PC-3 (cell line): ENCODE measurements around the gene KCTD16. TPM values are rescaled to one million over a fixed set of nuclear protein-coding genes. Genes with fewer than 3 reads are reported as not detected.

Experiments used
- ATAC-seq: fragments of 200-7000 bp; cut with Tn5 transposase; 2 replicates; pipeline ENCODE4 v1.9.1; 2020; ENCODE audit warnings: mild to moderate bottlenecking, moderate library complexity
- BruUV-seq: library from RNA; stranded (reverse); fragments of 400-500 nt; replicated peaks from 2 replicates; lab custom pipeline; 2021; lab: Mats Ljungman, UMichigan
- CTCF ChIA-PET: fragments of 300-600 bp; sonication (Branson Sonifier 250); formaldehyde crosslinking; loops from one replicate; lab custom pipeline; 2022; ENCODE audit warnings: antibody characterized with exemption; lab: Charles Lee
- POLR2A ChIA-PET: fragments of 300-600 bp; sonication (Branson Sonifier 250); formaldehyde crosslinking; loops from one replicate; lab custom pipeline; 2022; ENCODE audit warnings: antibody characterized with exemption; ENCODE audit not compliant: unreplicated experiment; lab: Charles Lee
- DNase-seq: peaks from one replicate; pipeline ENCODE4 v3.0.0-alpha.2; 2015
- H2AFZ ChIP-seq: fragments of 300-600 bp; sonication (generic); 2 replicates; pipeline ENCODE4 v1.6.0; 2016; ENCODE audit warnings: antibody characterized with exemption, low read length
- H3F3A ChIP-seq: fragments of 300-600 bp; sonication (generic); one replicate; pipeline ENCODE4 v1.6.0; 2017; ENCODE audit warnings: antibody characterized with exemption, low read length, control low read depth, mild to moderate bottlenecking; ENCODE audit not compliant: unreplicated experiment
- H3K27ac ChIP-seq: fragments of 300-600 bp; sonication (generic); 2 replicates; pipeline ENCODE4 v1.5.1; 2016; ENCODE audit warnings: mild to moderate bottlenecking, low read length
- H3K27me3 ChIP-seq: fragments of 300-600 bp; sonication (generic); 2 replicates; pipeline ENCODE4 v1.6.1; 2016; ENCODE audit warnings: low read length, mixed read lengths
- H3K36me3 ChIP-seq: fragments of 300-600 bp; sonication (generic); 2 replicates; pipeline ENCODE4 v1.6.1; 2016; ENCODE audit warnings: low read depth, mixed run types, low read length, mixed read lengths
- H3K4me1 ChIP-seq: fragments of 300-600 bp; sonication (generic); 2 replicates; pipeline ENCODE4 v1.5.1; 2016; ENCODE audit warnings: low read length; ENCODE audit not compliant: insufficient read depth
- H3K4me2 ChIP-seq: fragments of 300-600 bp; sonication (generic); 2 replicates; pipeline ENCODE4 v1.6.0; 2016; ENCODE audit warnings: low read length
- H3K4me3 ChIP-seq: fragments of 300-600 bp; sonication (generic); 2 replicates; pipeline ENCODE4 v1.5.1; 2016; ENCODE audit warnings: mild to moderate bottlenecking, low read length, mixed read lengths
- H3K79me2 ChIP-seq: fragments of 300-600 bp; sonication (generic); 2 replicates; pipeline ENCODE4 v1.6.1; 2017; ENCODE audit warnings: low read length, mixed read lengths
- H3K9ac ChIP-seq: fragments of 300-600 bp; sonication (generic); 2 replicates; pipeline ENCODE4 v1.6.0; 2016; ENCODE audit warnings: mild to moderate bottlenecking, low read length
- H3K9me2 ChIP-seq: fragments of 300-600 bp; sonication (generic); replicated peaks from 2 replicates; pipeline ENCODE4 v1.6.1; 2016; ENCODE audit warnings: mixed run types, low read length, mixed read lengths
- H3K9me3 ChIP-seq: fragments of 300-600 bp; sonication (generic); 2 replicates; pipeline ENCODE4 v1.6.1; 2016; ENCODE audit warnings: low read length, mixed read lengths
- H4K20me1 ChIP-seq: fragments of 300-600 bp; sonication (generic); 2 replicates; pipeline ENCODE4 v1.6.1; 2016; ENCODE audit warnings: low read length, mixed read lengths
- EZH2 ChIP-seq: fragments of 300-600 bp; sonication (generic); IDR thresholded peaks from one replicate; pipeline ENCODE4 v1.6.1; 2017; ENCODE audit warnings: antibody characterized with exemption, mild to moderate bottlenecking, low read length; ENCODE audit not compliant: unreplicated experiment
- EZH2phosphoT487 ChIP-seq: fragments of 300-600 bp; sonication (generic); IDR thresholded peaks from 2 replicates; pipeline ENCODE4 v1.6.1; 2018; ENCODE audit warnings: mild to moderate bottlenecking, antibody characterized with exemption, low read length, borderline replicate concordance
- intact Hi-C: fragments of 100-400 bp; cut with micrococcal nuclease; formaldehyde crosslinking; loops from 2 replicates; pipeline ENCODE4 v1.9.0; 2023
- total RNA-seq: library from RNA; depleted of rRNA; stranded (reverse); fragments of >200 nt; gene quantifications from 2 replicates; pipeline ENCODE4 v1.2.3, GENCODE V29; 2014
- TF ChIP-seq, protein P1 (sequence below): fragments of 300-600 bp; sonication (generic); conservative IDR thresholded peaks from 2 replicates; pipeline ENCODE4 v1.5.1; 2017; ENCODE audit warnings: antibody characterized with exemption, low read depth, mild to moderate bottlenecking, low read length

The KCTD16 gene
- total RNA-seq, 1 experiment from 2014 or later: not detected

DNA sequence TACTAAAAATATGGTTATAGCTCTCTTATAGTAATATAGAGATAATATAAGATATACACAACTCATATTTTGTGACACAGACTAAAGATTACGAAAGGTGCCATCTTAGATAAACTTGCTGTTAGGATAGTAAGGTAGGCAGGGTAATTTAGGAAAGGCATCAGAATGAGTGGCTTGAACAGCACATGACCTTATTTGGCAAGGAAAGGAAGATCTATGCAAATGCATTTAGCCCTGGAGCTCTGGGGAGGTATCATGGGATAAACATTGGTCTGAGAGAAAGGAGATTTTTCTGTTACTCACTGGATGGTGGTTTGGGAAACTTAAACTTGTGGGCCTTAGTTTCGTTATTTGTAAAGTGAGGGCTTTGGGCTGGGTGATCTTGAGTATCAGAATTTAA, 65.8 kb downstream of the KCTD16 start:
- DNase-seq (no peak), ATAC-seq (no peak)
- Histone ChIP-seq H3K9ac (no peak overlapping the region), H3K4me2 (no peak overlapping the region), H3K36me3 (no peaks in the 10 kb centered on the region), H3K27me3 (peaks cover 13% of the 10 kb centered on the region; the same call in 1 of the 2 replicates), H3K4me1 (no peaks in the 10 kb centered on the region), H2AFZ (no peak overlapping the region), H3K9me2 (no peaks in the 10 kb centered on the region), H3K79me2 (no peaks in the 10 kb centered on the region), H3K4me3 (no peak overlapping the region), H3K9me3 (no peaks in the 10 kb centered on the region), H3F3A (no peaks in the 10 kb centered on the region), H3K27ac (no peak overlapping the region), H4K20me1 (no peaks in the 10 kb centered on the region)
- CTCF ChIA-PET: no interaction called here
- no peak for TF ChIP-seq EZH2phosphoT487
- TF ChIP-seq, protein P1, sequence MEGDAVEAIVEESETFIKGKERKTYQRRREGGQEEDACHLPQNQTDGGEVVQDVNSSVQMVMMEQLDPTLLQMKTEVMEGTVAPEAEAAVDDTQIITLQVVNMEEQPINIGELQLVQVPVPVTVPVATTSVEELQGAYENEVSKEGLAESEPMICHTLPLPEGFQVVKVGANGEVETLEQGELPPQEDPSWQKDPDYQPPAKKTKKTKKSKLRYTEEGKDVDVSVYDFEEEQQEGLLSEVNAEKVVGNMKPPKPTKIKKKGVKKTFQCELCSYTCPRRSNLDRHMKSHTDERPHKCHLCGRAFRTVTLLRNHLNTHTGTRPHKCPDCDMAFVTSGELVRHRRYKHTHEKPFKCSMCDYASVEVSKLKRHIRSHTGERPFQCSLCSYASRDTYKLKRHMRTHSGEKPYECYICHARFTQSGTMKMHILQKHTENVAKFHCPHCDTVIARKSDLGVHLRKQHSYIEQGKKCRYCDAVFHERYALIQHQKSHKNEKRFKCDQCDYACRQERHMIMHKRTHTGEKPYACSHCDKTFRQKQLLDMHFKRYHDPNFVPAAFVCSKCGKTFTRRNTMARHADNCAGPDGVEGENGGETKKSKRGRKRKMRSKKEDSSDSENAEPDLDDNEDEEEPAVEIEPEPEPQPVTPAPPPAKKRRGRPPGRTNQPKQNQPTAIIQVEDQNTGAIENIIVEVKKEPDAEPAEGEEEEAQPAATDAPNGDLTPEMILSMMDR: no peak
- no peak for TF ChIP-seq EZH2
- POLR2A ChIA-PET: no interaction called here
- intact Hi-C loops: no loop called here
- BruUV-seq: no TSS peak

DNA sequence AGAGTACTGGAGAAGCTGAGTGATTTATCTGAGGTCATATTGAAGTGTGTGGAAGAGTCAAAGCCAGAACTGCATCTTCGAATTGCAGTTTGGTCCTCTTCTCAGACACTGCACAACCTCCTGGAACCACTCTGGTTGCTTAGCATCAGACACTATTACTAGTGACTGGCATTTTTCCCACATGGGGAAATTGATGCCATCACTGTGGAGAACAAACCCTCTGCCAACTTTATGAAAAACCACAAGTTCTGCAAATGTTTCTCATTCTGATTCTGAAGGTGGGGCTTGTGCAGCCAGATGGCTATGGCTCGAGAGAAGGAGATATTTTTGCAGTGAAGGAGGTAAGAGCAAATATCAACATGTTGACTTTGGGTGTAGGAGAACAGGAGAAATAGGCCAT, 67.2 kb downstream of the KCTD16 start:
- no peaks in the 10 kb centered on the region for H3K4me1 ChIP-seq
- BruUV-seq: no TSS peak
- H3K27me3 ChIP-seq: peaks cover 13% of the 10 kb centered on the region; the same call in 1 of the 2 replicates
- TF ChIP-seq EZH2: no peak
- TF ChIP-seq EZH2phosphoT487: no peak
- TF ChIP-seq, protein P1: no peak
- no peaks in the 10 kb centered on the region for H4K20me1 ChIP-seq
- H3K9me3 ChIP-seq: no peaks in the 10 kb centered on the region
- H3K4me2 ChIP-seq: no peak overlapping the region
- H3K9ac ChIP-seq: no peak overlapping the region
- no peak overlapping the region for H3K27ac ChIP-seq
- ChIA-PET CTCF (no interaction called here), POLR2A (no interaction called here)
- DNase-seq (no peak), ATAC-seq (no peak)
- intact Hi-C loops: no loop called here
- no peak overlapping the region for H3K4me3 ChIP-seq
- H2AFZ ChIP-seq: no peak overlapping the region
- H3K9me2 ChIP-seq: no peaks in the 10 kb centered on the region
- H3F3A ChIP-seq: no peaks in the 10 kb centered on the region
- H3K36me3 ChIP-seq: no peaks in the 10 kb centered on the region
- no peaks in the 10 kb centered on the region for H3K79me2 ChIP-seq

DNA sequence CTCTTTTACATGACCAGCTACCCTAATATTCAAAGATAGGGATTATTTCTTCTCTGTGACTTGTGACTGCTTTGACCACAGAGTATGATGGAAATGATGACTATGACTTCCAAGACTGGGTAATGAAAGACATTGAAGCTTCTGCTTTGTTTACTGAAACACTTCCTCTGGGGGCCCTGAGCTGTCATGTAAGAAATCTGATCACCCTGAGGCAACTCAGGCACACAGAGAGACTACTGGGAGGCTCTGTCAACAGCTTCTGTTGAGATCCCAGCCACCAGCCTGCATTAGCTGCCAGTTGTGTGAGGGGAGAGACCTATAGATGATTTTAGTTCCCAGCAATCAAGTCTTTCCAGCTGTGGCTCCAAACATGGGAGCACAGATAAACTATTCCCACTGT, 76.5 kb downstream of the KCTD16 start:
- TF ChIP-seq EZH2 (no peak), EZH2phosphoT487 (no peak)
- TF ChIP-seq, protein P1: no peak

More for the DNA sequence above, 76.5 kb downstream of the KCTD16 start:
- H3F3A ChIP-seq: no peaks in the 10 kb centered on the region
- H4K20me1 ChIP-seq: no peaks in the 10 kb centered on the region
- no peaks in the 10 kb centered on the region for H3K4me1 ChIP-seq
- no peaks in the 10 kb centered on the region for H3K79me2 ChIP-seq
- H2AFZ ChIP-seq: no peak overlapping the region
- BruUV-seq: no TSS peak
- no peak overlapping the region for H3K4me3 ChIP-seq
- no peaks in the 10 kb centered on the region for H3K27me3 ChIP-seq
- DNase-seq (no peak), ATAC-seq (no peak)
- no peaks in the 10 kb centered on the region for H3K36me3 ChIP-seq
- no peak overlapping the region for H3K27ac ChIP-seq
- intact Hi-C loops: no loop called here
- no peaks in the 10 kb centered on the region for H3K9me3 ChIP-seq
- H3K9me2 ChIP-seq: no peaks in the 10 kb centered on the region
- POLR2A ChIA-PET: no interaction called here
- H3K4me2 ChIP-seq: no peak overlapping the region
- CTCF ChIA-PET: no interaction called here
- H3K9ac ChIP-seq: no peak overlapping the region
